Stimulated activated naive B cell treated with anti-CD40 and anti-IgM and Interleukin-4, amounts not matched to agents 10 μg/mL and 1 μg/mL and 100 μg/mL, for 72 hours (primary cell): ENCODE measurements around the gene DSTN.

Experiments
- ATAC-seq, 2 donors: fragments of 150-1000 bp; cut with Tn5 transposase; replicated peaks; 2 replicates each; pipeline ENCODE4 v1.10.0; 2021; ENCODE audit warnings: moderate library complexity in 1 of 2
- DNase-seq: peaks from one replicate; pipeline ENCODE4 v3.0.0; 2021
- H3K27ac Mint-ChIP-seq: one replicate; pipeline ENCODE4 v1.8.0; 2022; ENCODE audit warnings: mild to moderate bottlenecking, mixed read lengths
- H3K27me3 Mint-ChIP-seq, 2 donors: one replicate each; pipeline ENCODE4 v1.8.0; 2022; ENCODE audit warnings: mixed read lengths in 2 of 2
- H3K36me3 Mint-ChIP-seq, 2 donors: one replicate each; pipeline ENCODE4 v1.8.0; 2022; ENCODE audit warnings: mixed read lengths in 2 of 2, mild to moderate bottlenecking in 1 of 2
- H3K4me1 Mint-ChIP-seq, 2 donors: one replicate each; pipeline ENCODE4 v1.8.0; 2022; ENCODE audit warnings: mixed read lengths in 2 of 2, mild to moderate bottlenecking in 1 of 2
- H3K4me3 Mint-ChIP-seq, 2 donors: one replicate each; pipeline ENCODE4 v1.8.0; 2022; ENCODE audit warnings: mild to moderate bottlenecking in 2 of 2, mixed read lengths in 2 of 2, moderate library complexity in 1 of 2
- H3K9me3 Mint-ChIP-seq, 2 donors: one replicate each; pipeline ENCODE4 v1.8.0; 2022; ENCODE audit warnings: mixed read lengths in 2 of 2, mild to moderate bottlenecking in 1 of 2

The DSTN gene

GRCh38 chr20:17624551-17625245 lies 54.8 kb downstream of the DSTN start:
- ATAC-seq = no peak
- no peak for DNase-seq
- H3K4me1 Mint-ChIP-seq = peaks cover 0 to 1% of the 10 kb centered on the region in 2 donors
- no peak overlapping the region for H3K4me3 Mint-ChIP-seq
- no peaks in the 10 kb centered on the region for H3K27me3 Mint-ChIP-seq
- peaks cover 30 to 59% of the 10 kb centered on the region in 2 donors for H3K36me3 Mint-ChIP-seq
- H3K9me3 Mint-ChIP-seq = no peaks in the 10 kb centered on the region
- no peak overlapping the region for H3K27ac Mint-ChIP-seq

GRCh38 chr20:17625246-17626051 lies 55.6 kb downstream of the DSTN start:
- no peak overlapping the region for H3K27ac Mint-ChIP-seq
- DNase-seq (no peak), ATAC-seq (no peak)
- no peak overlapping the region for H3K4me3 Mint-ChIP-seq
- peaks cover 0 to 1% of the 10 kb centered on the region in 2 donors for H3K4me1 Mint-ChIP-seq
- H3K27me3 Mint-ChIP-seq = no peaks in the 10 kb centered on the region
- no peaks in the 10 kb centered on the region for H3K9me3 Mint-ChIP-seq
- H3K36me3 Mint-ChIP-seq = peaks cover 33 to 61% of the 10 kb centered on the region in 2 donors

- Mint-ChIP-seq H3K9me3 (no peaks in the 10 kb centered on the region), H3K36me3 (peaks cover 35 to 61% of the 10 kb centered on the region in 2 donors), H3K27me3 (no peaks in the 10 kb centered on the region), H3K4me1 (peaks cover 0 to 1% of the 10 kb centered on the region in 2 donors), H3K4me3 (no peak overlapping the region), H3K27ac (no peak overlapping the region)
- ATAC-seq (no peak), DNase-seq (no peak)
Observed at GRCh38 chr20:17626217-17627007, 56.5 kb downstream of the DSTN start.

DNA sequence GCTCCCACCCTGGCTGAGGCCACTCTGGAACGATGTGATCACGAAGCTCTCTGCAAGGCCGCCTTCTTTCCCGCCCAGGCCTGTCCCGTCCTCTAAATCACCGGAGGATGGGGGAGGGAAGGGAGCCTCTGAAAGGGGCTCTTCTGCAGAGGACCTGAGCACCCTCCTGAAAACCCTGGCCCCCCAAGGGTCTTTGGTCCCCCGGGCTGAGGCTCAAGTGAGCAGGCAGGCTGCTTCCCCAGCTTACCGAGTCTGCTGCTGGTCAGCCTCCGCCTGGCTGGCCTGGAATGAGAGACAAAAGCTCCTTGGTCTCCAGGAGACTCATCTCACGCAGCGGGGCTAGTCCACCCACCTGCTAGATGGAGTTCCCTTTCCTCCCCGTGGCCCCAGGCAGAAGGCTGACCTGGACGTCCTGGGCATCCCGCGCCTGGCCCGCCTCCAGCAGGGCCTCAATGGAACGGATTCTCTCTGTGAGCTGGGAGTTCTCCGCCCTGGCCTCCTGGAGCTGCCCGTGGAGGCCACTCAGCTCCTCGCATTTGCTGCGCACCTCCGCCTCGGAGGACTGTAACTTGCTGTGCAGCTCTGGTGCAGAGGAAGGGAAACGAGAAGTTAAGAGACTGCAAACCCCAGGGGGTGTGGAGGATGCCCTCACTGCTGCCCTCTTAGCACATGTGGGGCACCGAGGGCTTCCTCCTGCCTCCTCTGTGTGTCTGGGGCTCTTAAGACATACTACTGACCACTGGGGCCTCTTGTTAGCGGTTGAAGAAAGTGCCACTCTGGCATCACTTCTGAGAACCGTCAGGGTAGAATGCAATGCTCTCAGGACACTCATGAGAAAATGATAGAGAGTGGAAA lies 57.5 kb downstream of the DSTN start:
- Mint-ChIP-seq H3K27me3 (no peaks in the 10 kb centered on the region), H3K27ac (no peak overlapping the region), H3K4me1 (peaks cover 0 to 1% of the 10 kb centered on the region in 2 donors), H3K4me3 (no peak overlapping the region), H3K36me3 (peaks cover 34 to 62% of the 10 kb centered on the region in 2 donors), H3K9me3 (no peaks in the 10 kb centered on the region)
- DNase-seq (no peak), ATAC-seq (no peak)

- H3K4me1 Mint-ChIP-seq = no peaks in the 10 kb centered on the region
- H3K9me3 Mint-ChIP-seq = no peaks in the 10 kb centered on the region
- peaks cover 40 to 63% of the 10 kb centered on the region in 2 donors for H3K36me3 Mint-ChIP-seq
- no peaks in the 10 kb centered on the region for H3K27me3 Mint-ChIP-seq
- H3K4me3 Mint-ChIP-seq = no peak overlapping the region
- ATAC-seq (no peak), DNase-seq (no peak)
- H3K27ac Mint-ChIP-seq = no peak overlapping the region
Observed at GRCh38 chr20:17628101-17628841, 58.4 kb downstream of the DSTN start.

DNA sequence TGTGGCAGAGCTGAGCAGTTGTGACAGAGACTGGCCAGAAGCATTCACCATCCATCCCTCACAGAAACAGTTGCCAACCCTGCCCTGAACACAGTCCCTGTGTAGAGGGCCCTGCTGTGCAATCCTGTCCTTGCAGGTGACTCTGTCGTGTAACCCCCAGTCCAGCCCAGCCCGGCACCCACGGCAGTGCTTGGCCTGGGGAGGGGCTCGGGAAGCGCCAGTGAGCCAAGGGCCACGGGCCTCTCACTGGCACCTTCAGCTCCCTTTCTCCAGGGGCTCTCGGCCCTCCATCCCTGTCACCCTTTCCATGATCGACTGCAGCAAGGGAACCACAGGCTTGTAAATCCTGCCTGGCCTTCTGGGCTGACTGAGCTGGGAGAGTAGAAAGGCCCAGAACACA lies 59.1 kb downstream of the DSTN start:
- Mint-ChIP-seq H3K9me3 (no peaks in the 10 kb centered on the region), H3K27ac (no peak overlapping the region), H3K36me3 (peaks cover 47 to 65% of the 10 kb centered on the region in 2 donors), H3K4me3 (no peak overlapping the region), H3K4me1 (no peaks in the 10 kb centered on the region), H3K27me3 (no peaks in the 10 kb centered on the region)
- DNase-seq (no peak), ATAC-seq (no peak)

DNA sequence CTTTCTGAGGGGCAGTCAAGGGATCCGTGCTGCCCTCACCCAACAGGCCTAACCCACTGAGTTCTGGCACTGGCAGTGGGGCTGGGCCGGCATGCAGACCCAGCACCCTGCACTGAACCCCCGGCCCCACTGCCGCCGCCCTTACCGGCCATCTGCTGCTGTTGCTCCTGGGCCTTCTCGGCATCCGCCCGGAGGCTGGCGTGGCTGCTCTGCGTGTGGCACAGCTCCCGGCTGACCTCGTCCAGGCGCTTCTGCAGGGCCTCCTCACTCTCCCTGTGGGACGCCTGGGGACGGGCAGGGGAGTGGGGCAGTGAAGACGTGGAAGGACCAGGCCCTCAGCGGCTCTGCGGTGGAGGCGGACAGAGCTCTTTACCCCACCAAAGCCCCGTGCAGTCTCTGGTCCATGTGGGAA lies 59.8 kb downstream of the DSTN start:
- Mint-ChIP-seq H3K4me1 (peaks cover 2% of the 10 kb centered on the region in 2 donors), H3K27me3 (no peaks in the 10 kb centered on the region), H3K36me3 (peaks cover 50 to 63% of the 10 kb centered on the region in 2 donors), H3K9me3 (no peaks in the 10 kb centered on the region), H3K27ac (peak overlapping the region; percentile 56), H3K4me3 (no peak overlapping the region)
- DNase-seq (no peak), ATAC-seq (no peak)

DNA sequence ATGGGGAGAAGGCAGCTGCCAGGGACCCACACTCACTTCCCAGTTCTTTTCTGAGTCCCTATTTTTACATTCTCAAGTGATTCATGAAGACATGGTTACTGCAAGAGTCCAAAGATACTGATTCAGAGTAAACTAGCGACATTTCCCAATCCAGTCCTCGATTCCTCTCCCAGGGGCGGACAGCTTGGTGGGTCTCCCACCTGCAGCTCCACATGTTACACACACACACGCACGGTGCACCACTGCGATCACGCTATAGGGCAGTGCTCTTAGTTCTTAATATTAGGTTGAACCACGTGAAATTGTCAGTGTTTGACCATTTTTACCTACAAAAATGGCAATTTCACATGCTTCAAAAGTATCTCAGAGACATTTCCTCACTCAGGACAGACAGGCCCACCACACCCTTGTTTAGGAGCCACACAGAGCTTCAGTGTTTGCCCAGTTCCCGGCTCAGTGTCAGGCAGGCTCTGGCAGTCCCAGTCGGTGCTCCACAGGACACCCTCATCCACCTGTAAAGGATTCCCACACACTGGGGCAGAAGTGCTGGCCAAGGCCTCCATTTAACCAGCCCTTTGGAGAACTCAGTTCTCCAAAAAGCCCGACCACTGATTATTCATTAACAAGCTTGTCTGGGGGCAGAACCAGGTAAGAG lies 60.4 kb downstream of the DSTN start:
- Mint-ChIP-seq H3K4me1 (peaks cover 7 to 8% of the 10 kb centered on the region in 2 donors), H3K36me3 (peaks cover 49 to 62% of the 10 kb centered on the region in 2 donors), H3K4me3 (no peak overlapping the region), H3K9me3 (no peaks in the 10 kb centered on the region), H3K27me3 (no peaks in the 10 kb centered on the region), H3K27ac (no peak overlapping the region)
- ATAC-seq = no peak
- DNase-seq = no peak

GRCh38 chr20:17630806-17631195 lies 60.9 kb downstream of the DSTN start:
- Mint-ChIP-seq H3K27me3 (no peaks in the 10 kb centered on the region), H3K9me3 (no peaks in the 10 kb centered on the region), H3K4me1 (peaks cover 9 to 13% of the 10 kb centered on the region in 2 donors), H3K4me3 (no peak overlapping the region), H3K36me3 (peaks cover 48 to 58% of the 10 kb centered on the region in 2 donors), H3K27ac (no peak overlapping the region)
- ATAC-seq (no peak), DNase-seq (no peak)

GRCh38 chr20:17631576-17632319 lies 61.9 kb downstream of the DSTN start:
- no peak for ATAC-seq

GRCh38 chr20:17633221-17633849 lies 63.5 kb downstream of the DSTN start:
- H3K27ac Mint-ChIP-seq = no peak overlapping the region
- DNase-seq (no peak), ATAC-seq (no peak)

More at GRCh38 chr20:17631576-17632319, 61.9 kb downstream of the DSTN start:
- peaks cover 52 to 61% of the 10 kb centered on the region in 2 donors for H3K36me3 Mint-ChIP-seq
- no peak for DNase-seq
- H3K27me3 Mint-ChIP-seq = no peaks in the 10 kb centered on the region
- H3K27ac Mint-ChIP-seq = no peak overlapping the region
- H3K4me3 Mint-ChIP-seq = no peak overlapping the region
- peaks cover 14 to 22% of the 10 kb centered on the region in 2 donors for H3K4me1 Mint-ChIP-seq
- H3K9me3 Mint-ChIP-seq = no peaks in the 10 kb centered on the region

More at GRCh38 chr20:17633221-17633849, 63.5 kb downstream of the DSTN start:
- Mint-ChIP-seq H3K9me3 (no peaks in the 10 kb centered on the region), H3K4me1 (peaks cover 14 to 22% of the 10 kb centered on the region in 2 donors), H3K4me3 (no peak overlapping the region), H3K27me3 (no peaks in the 10 kb centered on the region), H3K36me3 (peaks cover 48 to 53% of the 10 kb centered on the region in 2 donors)
